CD4-positive, alpha-beta T cell treated with Interleukin-12 subunit alpha and Interleukin-12 subunit beta, for 1 hour (primary cell): Measurements from ENCODE around the gene RBM18.

Source experiments
- DNase-seq: peaks from one replicate; pipeline ENCODE4 v3.0.0-alpha.2; 2020

Gene RBM18

GRCh38 chr9:122221183-122221811, 43.3 kb downstream of the RBM18 start:
- no peak for DNase-seq

- DNase-seq = no peak
These were observed 43.9 kb downstream of the RBM18 start for GRCh38 chr9:122220673-122221182.

GRCh38 chr9:122219856-122220672, 44.6 kb downstream of the RBM18 start:
- no peak for DNase-seq

- DNase-seq = no peak
These were observed 45.4 kb downstream of the RBM18 start for GRCh38 chr9:122218935-122219855.

GRCh38 chr9:122218071-122218934, 46.3 kb downstream of the RBM18 start:
- DNase-seq = no peak

GRCh38 chr9:122217640-122218039, 47.0 kb downstream of the RBM18 start:
- no peak for DNase-seq

GRCh38 chr9:122216798-122217418, 47.7 kb downstream of the RBM18 start:
- DNase-seq = no peak

- no peak for DNase-seq
These were observed 48.4 kb downstream of the RBM18 start for GRCh38 chr9:122216138-122216797.

GRCh38 chr9:122215663-122216062, 49.0 kb downstream of the RBM18 start:
- DNase-seq = no peak

GRCh38 chr9:122214507-122214906, 50.1 kb downstream of the RBM18 start:
- no peak for DNase-seq

GRCh38 chr9:122213589-122214413, 50.8 kb downstream of the RBM18 start:
- DNase-seq = peak; percentile 53

- no peak for DNase-seq
These were observed 51.5 kb downstream of the RBM18 start for GRCh38 chr9:122213102-122213588.

- DNase-seq = no peak
These were observed 52.1 kb downstream of the RBM18 start for GRCh38 chr9:122212473-122213004.

GRCh38 chr9:122209451-122209850, 55.2 kb downstream of the RBM18 start:
- DNase-seq = no peak

GRCh38 chr9:122207096-122207495, 57.5 kb downstream of the RBM18 start:
- no peak for DNase-seq

GRCh38 chr9:122206118-122207046, 58.3 kb downstream of the RBM18 start:
- no peak for DNase-seq

GRCh38 chr9:122205176-122205575, 59.5 kb downstream of the RBM18 start:
- DNase-seq = no peak

GRCh38 chr9:122204491-122204890, 60.1 kb downstream of the RBM18 start:
- no peak for DNase-seq

- DNase-seq = no peak
These were observed 60.6 kb downstream of the RBM18 start for GRCh38 chr9:122204055-122204454.
